Muscle of leg (tissue), 11 donors: ENCODE measurements around the gene GRID2. TPM values are rescaled to one million over a fixed set of nuclear protein-coding genes. Genes with fewer than 3 reads are reported as not detected.

Source experiments
- DNase-seq: peaks from one replicate; pipeline ENCODE4 v3.0.0; 2013
- H3K27ac ChIP-seq: one replicate; pipeline ENCODE4 v1.5.1; 2013; ENCODE audit warnings: mild to moderate bottlenecking, low read length, control low read depth
- H3K27me3 ChIP-seq: one replicate; pipeline ENCODE4 v1.6.1; 2013; ENCODE audit warnings: low read length; ENCODE audit not compliant: control insufficient read depth, insufficient read depth
- H3K36me3 ChIP-seq: one replicate; pipeline ENCODE4 v1.6.1; 2013; ENCODE audit warnings: low read length; ENCODE audit not compliant: control insufficient read depth, insufficient read depth
- H3K4me1 ChIP-seq: one replicate; pipeline ENCODE4 v1.6.1; 2013; ENCODE audit warnings: low read length; ENCODE audit not compliant: control insufficient read depth, insufficient read depth
- H3K4me3 ChIP-seq: one replicate; pipeline ENCODE4 v1.5.1; 2013; ENCODE audit warnings: low read length, control low read depth
- H3K9me3 ChIP-seq: replicated peaks from 2 replicates; pipeline ENCODE4 v1.6.1; 2013; ENCODE audit warnings: low read depth, low read length; ENCODE audit not compliant: control insufficient read depth
- WGBS: methylation state at CpG from one replicate; pipeline ENCODE4 v1.1.5; 2013; ENCODE audit warnings: missing lambda C conversion rate; ENCODE audit not compliant: insufficient coverage; 5-methylcytosine and 5-hydroxymethylcytosine counted together
- polyA plus RNA-seq, 8 donors: library from polyadenylated mRNA; unstranded; fragments of 120-200 nt; gene quantifications; one replicate each; pipeline versions ENCODE4 v1.2.1 to v1.2.3, GENCODE V29; 2013; ENCODE audit warnings: inconsistent platforms in 1 of 8, low replicate concordance in 1 of 8; ENCODE audit not compliant: insufficient read length in 8 of 8, insufficient read depth in 1 of 8
- total RNA-seq: library from RNA; stranded (reverse); fragments of 120-200 nt; gene quantifications from one replicate; pipeline ENCODE4 v1.2.4, GENCODE V29; 2013

Gene GRID2
- total and polyA plus RNA-seq, 9 donors, result 0.29 to 1.4 (median 0.60) TPM

- no peak for DNase-seq
- H3K27ac ChIP-seq, result no peak overlapping the region
- no peak overlapping the region for H3K4me3 ChIP-seq
- no peaks in the 10 kb centered on the region for H3K36me3 ChIP-seq
- H3K9me3 ChIP-seq, result no peaks in the 10 kb centered on the region
- H3K27me3 ChIP-seq, result no peaks in the 10 kb centered on the region
- no CpG with 5 or more reads among the region's 2 CpGs for WGBS
- H3K4me1 ChIP-seq, result no peaks in the 10 kb centered on the region
Observed at GRCh38 chr4:93080316-93080715, 776.5 kb downstream of the GRID2 start.

DNA sequence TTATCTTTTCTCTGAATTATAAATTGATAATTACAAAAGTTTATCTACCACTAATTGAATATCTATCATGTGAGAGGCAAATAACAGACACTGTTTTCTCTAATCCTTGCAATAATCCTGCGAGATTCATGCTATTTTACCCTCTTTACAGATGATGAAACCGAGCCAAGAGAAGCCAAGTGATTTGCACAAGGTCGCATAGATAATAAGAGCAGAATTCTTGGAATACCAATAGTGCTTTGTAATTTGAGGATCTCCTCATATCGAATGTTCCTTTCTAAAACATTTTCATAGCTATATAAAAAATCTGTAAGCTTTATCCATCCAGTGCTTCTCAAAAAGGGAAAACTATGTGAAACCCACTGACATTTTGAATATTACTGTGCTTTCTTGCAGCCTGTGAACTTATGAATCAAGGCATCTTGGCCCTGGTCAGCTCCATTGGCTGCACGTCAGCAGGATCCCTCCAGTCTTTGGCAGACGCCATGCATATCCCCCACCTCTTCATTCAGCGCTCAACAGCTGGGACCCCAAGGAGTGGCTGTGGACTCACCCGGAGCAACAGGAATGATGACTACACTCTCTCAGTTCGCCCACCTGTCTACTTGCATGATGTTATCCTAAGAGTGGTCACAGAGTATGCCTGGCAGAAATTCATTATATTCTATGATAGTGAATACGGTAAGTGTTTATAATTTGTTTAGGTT, 781.0 kb downstream of the GRID2 start:
- DNase-seq, result peak; percentile 7
- WGBS, result 31% methylated on average over 4 of the region's 10 CpGs
- no peak overlapping the region for H3K27ac ChIP-seq

DNA sequence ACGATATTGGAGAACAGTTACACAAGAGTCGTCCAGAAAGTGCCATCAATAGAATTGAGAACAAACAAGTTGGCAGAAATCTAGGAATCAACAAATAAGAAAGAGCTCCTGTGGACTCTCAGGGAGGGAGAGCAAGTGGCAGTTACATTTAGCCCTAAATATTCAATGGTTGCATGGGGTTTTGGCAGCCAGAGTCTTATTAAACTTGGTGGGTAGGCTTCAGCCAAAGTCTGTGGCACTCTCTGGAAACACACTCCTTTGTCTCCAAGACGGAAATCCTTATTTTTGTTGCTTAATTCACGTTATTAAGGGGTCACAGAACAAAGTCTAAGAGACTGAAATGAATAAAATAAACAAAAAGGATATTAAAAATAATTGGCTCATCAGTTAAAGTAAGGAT, 782.6 kb downstream of the GRID2 start:
- Histone ChIP-seq H3K4me3 (no peak overlapping the region), H3K4me1 (no peaks in the 10 kb centered on the region), H3K27me3 (no peaks in the 10 kb centered on the region), H3K27ac (no peak overlapping the region), H3K9me3 (no peaks in the 10 kb centered on the region), H3K36me3 (no peaks in the 10 kb centered on the region)
- no peak for DNase-seq
- WGBS, result 100% methylated on average over 1 of the region's 4 CpGs

More for the DNA sequence above, 781.0 kb downstream of the GRID2 start:
- Histone ChIP-seq H3K27me3 (no peaks in the 10 kb centered on the region), H3K4me3 (no peak overlapping the region), H3K4me1 (no peaks in the 10 kb centered on the region), H3K36me3 (no peaks in the 10 kb centered on the region), H3K9me3 (no peaks in the 10 kb centered on the region)

DNA sequence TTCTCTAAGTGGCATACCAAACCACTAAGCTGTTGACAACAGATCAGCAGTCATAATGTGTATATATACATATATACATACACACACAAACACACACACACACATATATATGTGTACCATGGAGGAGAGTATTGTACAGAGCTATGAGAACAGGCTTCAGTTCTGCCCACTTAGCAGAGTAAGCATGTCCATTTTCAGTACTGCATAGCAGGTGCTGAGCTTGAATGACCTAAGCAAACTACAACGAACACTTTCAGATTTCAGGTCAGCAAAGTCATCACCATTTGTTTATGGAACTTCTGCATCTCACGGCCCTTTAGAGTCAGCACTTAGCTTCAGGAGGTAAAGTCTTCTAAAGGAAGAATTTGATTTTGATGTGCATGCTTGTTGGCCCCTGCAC, 789.0 kb downstream of the GRID2 start:
- WGBS, result no CpG with 5 or more reads among the region's 2 CpGs
- H3K27me3 ChIP-seq, result no peaks in the 10 kb centered on the region

GRCh38 chr4:93103042-93103441, 799.3 kb downstream of the GRID2 start:
- no peaks in the 10 kb centered on the region for H3K9me3 ChIP-seq
- no peak overlapping the region for H3K4me3 ChIP-seq
- H3K27ac ChIP-seq, result no peak overlapping the region
- H3K36me3 ChIP-seq, result no peaks in the 10 kb centered on the region
- WGBS, result 86% methylated on average over 6 of the region's 7 CpGs
- no peak for DNase-seq
- H3K4me1 ChIP-seq, result no peaks in the 10 kb centered on the region
- no peaks in the 10 kb centered on the region for H3K27me3 ChIP-seq

More for the DNA sequence above, 789.0 kb downstream of the GRID2 start:
- Histone ChIP-seq H3K36me3 (no peaks in the 10 kb centered on the region), H3K9me3 (no peaks in the 10 kb centered on the region), H3K27ac (no peak overlapping the region), H3K4me3 (no peak overlapping the region), H3K4me1 (no peaks in the 10 kb centered on the region)
- no peak for DNase-seq

DNA sequence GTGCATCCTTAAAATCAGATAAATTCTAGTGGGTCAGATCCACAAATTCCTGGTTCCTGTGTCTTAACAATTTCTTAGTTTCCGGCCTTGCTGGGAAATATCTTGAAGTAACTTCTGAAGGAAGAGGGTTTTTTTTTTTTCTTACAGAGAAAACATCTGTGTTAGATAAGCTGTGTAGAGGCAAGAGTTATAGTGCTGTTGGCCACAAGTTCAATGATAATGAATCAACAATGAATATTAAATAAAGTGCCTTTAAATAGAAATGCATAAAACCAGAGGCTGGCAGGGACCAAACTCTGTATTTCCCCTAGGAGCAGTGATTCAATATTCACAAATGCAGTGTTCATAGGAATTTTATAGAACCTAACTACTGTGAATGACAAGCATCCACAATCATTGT, 812.9 kb downstream of the GRID2 start:
- H3K4me3 ChIP-seq, result no peak overlapping the region
- no CpG with 5 or more reads among the region's 1 CpG for WGBS
- no peaks in the 10 kb centered on the region for H3K4me1 ChIP-seq
- peak; percentile 3 for DNase-seq
- no peaks in the 10 kb centered on the region for H3K27me3 ChIP-seq
- H3K9me3 ChIP-seq, result no peaks in the 10 kb centered on the region
- H3K27ac ChIP-seq, result no peak overlapping the region
- no peaks in the 10 kb centered on the region for H3K36me3 ChIP-seq

- no peaks in the 10 kb centered on the region for H3K36me3 ChIP-seq
- H3K9me3 ChIP-seq, result no peaks in the 10 kb centered on the region
- H3K27ac ChIP-seq, result no peak overlapping the region
- H3K27me3 ChIP-seq, result no peaks in the 10 kb centered on the region
- H3K4me1 ChIP-seq, result no peaks in the 10 kb centered on the region
- no peak overlapping the region for H3K4me3 ChIP-seq
- 100% methylated on average over 1 of the region's 2 CpGs for WGBS
- no peak for DNase-seq
Observed at GRCh38 chr4:93127489-93127888, 823.7 kb downstream of the GRID2 start.

GRCh38 chr4:93132631-93133030, 828.9 kb downstream of the GRID2 start:
- no peaks in the 10 kb centered on the region for H3K27me3 ChIP-seq
- H3K4me3 ChIP-seq, result no peak overlapping the region
- no peaks in the 10 kb centered on the region for H3K36me3 ChIP-seq
- no peaks in the 10 kb centered on the region for H3K9me3 ChIP-seq
- no peak for DNase-seq
- no peaks in the 10 kb centered on the region for H3K4me1 ChIP-seq
- H3K27ac ChIP-seq, result no peak overlapping the region
- 81% methylated on average over 4 of the region's 6 CpGs for WGBS

DNA sequence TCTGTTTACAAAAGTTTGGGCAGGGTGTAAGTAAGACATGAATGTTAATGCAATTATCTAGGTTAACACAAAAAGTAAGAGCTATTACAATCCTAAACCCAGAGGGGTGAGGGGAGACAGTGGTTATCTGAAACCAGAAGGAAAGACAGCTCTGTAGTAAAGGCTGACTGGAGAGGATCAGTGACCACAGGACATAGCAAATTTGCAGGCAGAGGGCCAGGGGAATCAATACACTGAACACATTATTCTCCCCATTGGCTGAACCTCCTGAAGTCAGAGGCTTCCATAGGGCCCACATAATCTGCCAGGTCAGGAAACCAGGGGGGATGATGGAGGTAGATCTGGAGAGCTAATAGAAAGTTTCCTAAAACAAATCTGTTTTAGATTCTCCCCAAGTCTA, 835.4 kb downstream of the GRID2 start:
- Histone ChIP-seq H3K4me1 (no peaks in the 10 kb centered on the region), H3K36me3 (no peaks in the 10 kb centered on the region), H3K27ac (no peak overlapping the region), H3K27me3 (no peaks in the 10 kb centered on the region), H3K9me3 (no peaks in the 10 kb centered on the region), H3K4me3 (no peak overlapping the region)
- no peak for DNase-seq

DNA sequence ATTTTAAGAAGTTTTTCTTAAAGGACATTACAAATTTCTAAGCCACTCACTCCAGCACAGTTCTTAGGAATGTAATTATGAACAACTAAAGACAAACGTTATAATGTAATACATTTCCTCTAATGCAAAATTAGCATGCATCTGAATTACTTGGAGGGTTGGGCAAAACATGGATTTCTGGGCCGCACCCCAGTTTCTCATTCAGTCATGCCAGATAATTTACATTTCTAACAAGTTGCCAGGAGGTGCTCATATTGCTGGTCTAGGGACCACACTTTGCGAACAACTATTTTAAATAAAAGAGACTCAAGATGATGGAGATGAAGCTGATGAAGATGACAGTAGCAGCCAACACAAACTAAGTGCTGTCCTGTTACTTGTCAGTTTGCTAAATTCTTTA, 840.1 kb downstream of the GRID2 start:
- 100% methylated on average over 1 of the region's 3 CpGs for WGBS
- no peaks in the 10 kb centered on the region for H3K27me3 ChIP-seq
- no peaks in the 10 kb centered on the region for H3K9me3 ChIP-seq
- no peak for DNase-seq
- H3K4me1 ChIP-seq, result no peaks in the 10 kb centered on the region
- no peaks in the 10 kb centered on the region for H3K36me3 ChIP-seq
- H3K4me3 ChIP-seq, result no peak overlapping the region
- H3K27ac ChIP-seq, result no peak overlapping the region

DNA sequence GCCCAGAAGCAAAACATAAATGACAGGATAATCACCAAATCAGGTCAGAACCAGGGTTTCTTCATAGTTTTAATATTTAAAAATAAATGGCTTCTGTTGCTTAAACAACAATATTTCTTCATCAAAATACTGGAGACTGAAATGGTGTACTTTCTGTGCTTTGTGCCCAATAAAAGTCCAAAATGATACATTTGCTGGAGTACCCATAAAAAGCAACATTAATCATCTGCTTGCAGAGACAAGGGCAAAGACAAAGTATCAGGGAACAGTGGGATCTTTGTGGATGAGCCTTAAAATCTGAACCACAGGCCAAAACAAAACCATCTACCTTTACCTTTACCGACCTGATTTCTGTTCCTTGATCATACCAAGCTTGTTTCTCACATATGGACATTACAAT, 840.9 kb downstream of the GRID2 start:
- H3K27ac ChIP-seq, result no peak overlapping the region
- H3K9me3 ChIP-seq, result no peaks in the 10 kb centered on the region
- no peaks in the 10 kb centered on the region for H3K27me3 ChIP-seq
- H3K4me1 ChIP-seq, result no peaks in the 10 kb centered on the region
- no peak for DNase-seq
- no peak overlapping the region for H3K4me3 ChIP-seq
- WGBS, result no CpG with 5 or more reads among the region's 1 CpG
- H3K36me3 ChIP-seq, result no peaks in the 10 kb centered on the region
